Activated T-cell treated with anti-CD3 and anti-CD28 coated beads, Interleukin-2, amount 50 U/mL, for 24 hours (primary cell): ENCODE data around the gene SERPINA6.

Source experiments
- DNase-seq: peaks from one replicate; pipeline ENCODE4 v3.0.0-alpha.2; 2020
- H3K27ac Mint-ChIP-seq: 2 replicates; pipeline ENCODE4 v1.8.0; 2020; ENCODE audit warnings: mild to moderate bottlenecking, mixed read lengths
- H3K27me3 Mint-ChIP-seq: 2 replicates; pipeline ENCODE4 v1.8.0; 2020; ENCODE audit warnings: mixed read lengths
- H3K36me3 Mint-ChIP-seq: 2 replicates; pipeline ENCODE4 v1.8.0; 2020; ENCODE audit warnings: low read depth, mixed read lengths
- H3K4me1 Mint-ChIP-seq: 2 replicates; pipeline ENCODE4 v1.8.0; 2020; ENCODE audit warnings: low read depth, mixed read lengths
- H3K4me3 Mint-ChIP-seq: 2 replicates; pipeline ENCODE4 v1.8.0; 2020; ENCODE audit warnings: mild to moderate bottlenecking, moderate library complexity, mixed read lengths
- H3K9me3 Mint-ChIP-seq: 2 replicates; pipeline ENCODE4 v1.8.0; 2020; ENCODE audit warnings: mixed read lengths

The SERPINA6 gene

GRCh38 chr14:94321421-94322271, 1.5 kb downstream of the SERPINA6 start:
- no peak overlapping the region for H3K4me3 Mint-ChIP-seq
- H3K9me3 Mint-ChIP-seq: peaks cover 2% of the 10 kb centered on the region
- no peak for DNase-seq
- no peak overlapping the region for H3K27ac Mint-ChIP-seq
- H3K36me3 Mint-ChIP-seq: no peaks in the 10 kb centered on the region
- H3K4me1 Mint-ChIP-seq: no peaks in the 10 kb centered on the region
- peaks cover 2% of the 10 kb centered on the region for H3K27me3 Mint-ChIP-seq

GRCh38 chr14:94320243-94320642, 2.9 kb downstream of the SERPINA6 start:
- H3K27me3 Mint-ChIP-seq: no peaks in the 10 kb centered on the region
- H3K27ac Mint-ChIP-seq: no peak overlapping the region
- no peak overlapping the region for H3K4me3 Mint-ChIP-seq
- H3K4me1 Mint-ChIP-seq: no peaks in the 10 kb centered on the region
- H3K36me3 Mint-ChIP-seq: no peaks in the 10 kb centered on the region
- peaks cover 2% of the 10 kb centered on the region for H3K9me3 Mint-ChIP-seq
- DNase-seq: no peak

- H3K9me3 Mint-ChIP-seq: peaks cover 2% of the 10 kb centered on the region
- H3K4me1 Mint-ChIP-seq: no peaks in the 10 kb centered on the region
- H3K4me3 Mint-ChIP-seq: no peak overlapping the region
- H3K27ac Mint-ChIP-seq: no peak overlapping the region
- no peak for DNase-seq
- H3K36me3 Mint-ChIP-seq: no peaks in the 10 kb centered on the region
- H3K27me3 Mint-ChIP-seq: no peaks in the 10 kb centered on the region
Measured at GRCh38 chr14:94317259-94317658, 5.9 kb downstream of the SERPINA6 start.

- Mint-ChIP-seq H3K27me3 (peaks cover 4% of the 10 kb centered on the region), H3K27ac (no peak overlapping the region), H3K9me3 (peaks cover 2% of the 10 kb centered on the region), H3K4me3 (no peak overlapping the region), H3K4me1 (no peaks in the 10 kb centered on the region), H3K36me3 (no peaks in the 10 kb centered on the region)
- no peak for DNase-seq
Measured at GRCh38 chr14:94316692-94317091, 6.4 kb downstream of the SERPINA6 start.

GRCh38 chr14:94314890-94315289, 8.2 kb downstream of the SERPINA6 start:
- DNase-seq: no peak
- Mint-ChIP-seq H3K27me3 (peaks cover 4% of the 10 kb centered on the region), H3K27ac (no peak overlapping the region), H3K4me1 (no peaks in the 10 kb centered on the region), H3K4me3 (no peak overlapping the region), H3K36me3 (no peaks in the 10 kb centered on the region), H3K9me3 (peaks cover 2% of the 10 kb centered on the region)

GRCh38 chr14:94313991-94314655, 9.0 kb downstream of the SERPINA6 start:
- Mint-ChIP-seq H3K36me3 (no peaks in the 10 kb centered on the region), H3K4me1 (no peaks in the 10 kb centered on the region), H3K9me3 (peaks cover 2% of the 10 kb centered on the region), H3K27ac (no peak overlapping the region), H3K4me3 (no peak overlapping the region), H3K27me3 (peaks cover 4% of the 10 kb centered on the region)
- DNase-seq: no peak

GRCh38 chr14:94312481-94313246, 10.5 kb downstream of the SERPINA6 start:
- H3K27me3 Mint-ChIP-seq: peaks cover 9% of the 10 kb centered on the region
- peaks cover 5% of the 10 kb centered on the region for H3K9me3 Mint-ChIP-seq
- H3K36me3 Mint-ChIP-seq: no peaks in the 10 kb centered on the region
- H3K27ac Mint-ChIP-seq: no peak overlapping the region
- H3K4me1 Mint-ChIP-seq: no peaks in the 10 kb centered on the region
- no peak overlapping the region for H3K4me3 Mint-ChIP-seq
- DNase-seq: no peak

GRCh38 chr14:94310248-94310647, 12.9 kb downstream of the SERPINA6 start:
- H3K36me3 Mint-ChIP-seq: no peaks in the 10 kb centered on the region
- H3K4me1 Mint-ChIP-seq: no peaks in the 10 kb centered on the region
- peaks cover 9% of the 10 kb centered on the region for H3K9me3 Mint-ChIP-seq
- H3K27me3 Mint-ChIP-seq: peaks cover 13% of the 10 kb centered on the region
- DNase-seq: no peak
- no peak overlapping the region for H3K27ac Mint-ChIP-seq
- no peak overlapping the region for H3K4me3 Mint-ChIP-seq

- no peak overlapping the region for H3K27ac Mint-ChIP-seq
- no peak for DNase-seq
- no peaks in the 10 kb centered on the region for H3K4me1 Mint-ChIP-seq
- no peak overlapping the region for H3K4me3 Mint-ChIP-seq
- H3K36me3 Mint-ChIP-seq: no peaks in the 10 kb centered on the region
- H3K9me3 Mint-ChIP-seq: peaks cover 9% of the 10 kb centered on the region
- peaks cover 13% of the 10 kb centered on the region for H3K27me3 Mint-ChIP-seq
Measured at GRCh38 chr14:94309721-94310120, 13.4 kb downstream of the SERPINA6 start.

- peaks cover 13% of the 10 kb centered on the region for H3K27me3 Mint-ChIP-seq
- no peak for DNase-seq
- no peaks in the 10 kb centered on the region for H3K4me1 Mint-ChIP-seq
- H3K36me3 Mint-ChIP-seq: no peaks in the 10 kb centered on the region
- H3K9me3 Mint-ChIP-seq: peaks cover 9% of the 10 kb centered on the region
- no peak overlapping the region for H3K4me3 Mint-ChIP-seq
- H3K27ac Mint-ChIP-seq: no peak overlapping the region
Measured at GRCh38 chr14:94307410-94307992, 15.6 kb downstream of the SERPINA6 start.

- no peak for DNase-seq
- H3K4me3 Mint-ChIP-seq: no peak overlapping the region
- H3K4me1 Mint-ChIP-seq: no peaks in the 10 kb centered on the region
- H3K9me3 Mint-ChIP-seq: peaks cover 9% of the 10 kb centered on the region
- H3K27ac Mint-ChIP-seq: no peak overlapping the region
- no peaks in the 10 kb centered on the region for H3K36me3 Mint-ChIP-seq
- peaks cover 9% of the 10 kb centered on the region for H3K27me3 Mint-ChIP-seq
Measured at GRCh38 chr14:94306047-94306978, 16.8 kb downstream of the SERPINA6 start.

GRCh38 chr14:94305620-94306019, 17.5 kb downstream of the SERPINA6 start:
- no peak for DNase-seq
- Mint-ChIP-seq H3K27ac (no peak overlapping the region), H3K27me3 (peaks cover 9% of the 10 kb centered on the region)

GRCh38 chr14:94304243-94304642, 18.9 kb downstream of the SERPINA6 start:
- Mint-ChIP-seq H3K4me3 (no peak overlapping the region), H3K27ac (no peak overlapping the region), H3K27me3 (peaks cover 9% of the 10 kb centered on the region), H3K9me3 (peaks cover 9% of the 10 kb centered on the region), H3K36me3 (no peaks in the 10 kb centered on the region), H3K4me1 (no peaks in the 10 kb centered on the region)
- DNase-seq: no peak

More at GRCh38 chr14:94305620-94306019, 17.5 kb downstream of the SERPINA6 start:
- peaks cover 9% of the 10 kb centered on the region for H3K9me3 Mint-ChIP-seq
- H3K36me3 Mint-ChIP-seq: no peaks in the 10 kb centered on the region
- H3K4me3 Mint-ChIP-seq: no peak overlapping the region
- no peaks in the 10 kb centered on the region for H3K4me1 Mint-ChIP-seq
